ENCODE data around the gene EFNA3. TPM values are rescaled to one million over a fixed set of nuclear protein-coding genes. Genes with fewer than 3 reads are reported as not detected.

EFNA3 gene
- total RNA-seq, 2 experiments from 2014 or later: 4.5 to 4.6 TPM

- Mint-ChIP-seq H3K36me3 (no peaks in the 10 kb centered on the region), H3K9me3 (no peaks in the 10 kb centered on the region), H3K4me3 (peak overlapping the region; percentile 53), H3K27ac (no peak overlapping the region), H3K4me1 (peaks cover 10% of the 10 kb centered on the region), H3K27me3 (no peaks in the 10 kb centered on the region)
- DNase-seq: peak; percentile 83
Observed at GRCh38 chr1:155070721-155071569, 7.7 kb upstream of the EFNA3 start.

DNA sequence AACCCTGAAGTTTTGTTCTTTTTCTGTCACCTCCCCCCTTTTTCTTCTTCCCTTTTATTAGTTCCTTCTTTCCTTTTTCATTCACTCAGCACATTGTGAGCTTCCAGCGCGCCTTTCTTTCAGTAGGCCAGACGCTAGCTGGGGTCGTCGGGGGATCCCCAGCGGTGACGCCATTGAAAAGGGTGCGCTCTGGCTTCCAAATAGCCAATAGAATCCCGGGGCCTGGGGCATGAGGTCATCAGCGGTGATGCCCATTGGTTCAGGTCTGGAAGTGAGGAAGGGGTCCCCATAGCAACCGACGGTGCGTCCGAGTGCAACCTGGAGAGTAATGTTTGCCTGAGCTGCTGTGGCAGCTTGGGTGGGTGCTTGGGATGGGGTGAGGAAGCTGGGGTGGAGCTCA lies 6.9 kb upstream of the EFNA3 start:
- Mint-ChIP-seq H3K27ac (peak overlapping the region; percentile 35), H3K27me3 (no peaks in the 10 kb centered on the region), H3K9me3 (no peaks in the 10 kb centered on the region), H3K4me1 (peaks cover 10% of the 10 kb centered on the region), H3K36me3 (no peaks in the 10 kb centered on the region), H3K4me3 (no peak overlapping the region)
- no peak for DNase-seq

- Mint-ChIP-seq H3K27me3 (no peaks in the 10 kb centered on the region), H3K36me3 (no peaks in the 10 kb centered on the region), H3K27ac (no peak overlapping the region), H3K9me3 (no peaks in the 10 kb centered on the region), H3K4me1 (peaks cover 10% of the 10 kb centered on the region), H3K4me3 (no peak overlapping the region)
- DNase-seq: no peak
Observed at GRCh38 chr1:155072531-155073289, 5.9 kb upstream of the EFNA3 start.

- Mint-ChIP-seq H3K36me3 (no peaks in the 10 kb centered on the region), H3K27ac (no peak overlapping the region), H3K9me3 (no peaks in the 10 kb centered on the region), H3K4me1 (peaks cover 10% of the 10 kb centered on the region), H3K27me3 (no peaks in the 10 kb centered on the region), H3K4me3 (no peak overlapping the region)
- no peak for DNase-seq
Observed at GRCh38 chr1:155073377-155074242, 5.0 kb upstream of the EFNA3 start.

- Mint-ChIP-seq H3K27ac (no peak overlapping the region), H3K4me1 (peaks cover 13% of the 10 kb centered on the region), H3K4me3 (no peak overlapping the region), H3K27me3 (peaks cover 17% of the 10 kb centered on the region), H3K36me3 (no peaks in the 10 kb centered on the region), H3K9me3 (no peaks in the 10 kb centered on the region)
- DNase-seq: no peak
Observed at GRCh38 chr1:155075535-155075934, 3.1 kb upstream of the EFNA3 start.

GRCh38 chr1:155076371-155076770 lies 2.3 kb upstream of the EFNA3 start:
- Mint-ChIP-seq H3K9me3 (no peaks in the 10 kb centered on the region), H3K36me3 (no peaks in the 10 kb centered on the region), H3K4me1 (peaks cover 15% of the 10 kb centered on the region), H3K4me3 (no peak overlapping the region), H3K27me3 (peaks cover 23% of the 10 kb centered on the region), H3K27ac (no peak overlapping the region)
- DNase-seq: no peak

GRCh38 chr1:155077346-155077745 lies 1.3 kb upstream of the EFNA3 start:
- Mint-ChIP-seq H3K27ac (no peak overlapping the region), H3K4me3 (no peak overlapping the region), H3K9me3 (no peaks in the 10 kb centered on the region), H3K27me3 (peaks cover 31% of the 10 kb centered on the region), H3K4me1 (peaks cover 21% of the 10 kb centered on the region), H3K36me3 (no peaks in the 10 kb centered on the region)
- no peak for DNase-seq

DNA sequence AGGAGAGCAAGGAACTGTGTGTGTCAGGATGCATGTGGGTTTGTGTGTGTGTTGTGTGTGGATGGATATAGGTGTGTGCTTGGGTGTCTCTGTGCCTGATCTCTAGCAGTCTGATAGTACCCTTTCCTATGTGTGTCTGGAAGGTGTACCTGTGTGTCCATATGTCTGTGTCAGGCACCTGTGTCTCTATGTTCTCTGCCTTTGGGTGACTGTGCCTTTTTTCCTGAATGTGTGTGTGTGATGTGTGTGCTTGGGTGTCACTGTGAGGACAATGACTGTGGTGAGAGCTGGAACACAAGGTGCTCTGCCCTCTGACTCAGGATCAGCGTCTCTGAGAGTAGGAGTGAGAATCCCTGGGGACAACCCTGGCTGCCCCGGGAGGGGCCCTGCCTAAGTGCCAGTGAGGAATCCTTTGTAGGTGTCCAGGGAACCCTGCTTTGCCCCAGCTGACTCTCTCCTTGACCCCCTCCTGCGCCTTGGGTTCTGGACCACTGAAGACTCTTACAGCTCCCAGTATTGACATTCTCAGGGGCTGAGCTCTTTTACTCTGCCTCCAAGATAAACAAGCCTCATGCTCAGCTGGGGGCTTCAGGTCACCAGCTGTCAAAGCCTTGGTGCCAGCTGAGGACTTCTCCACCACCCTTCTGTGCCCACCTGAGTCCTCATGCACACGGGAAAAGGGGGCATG lies 735 bp upstream of the EFNA3 start:
- Mint-ChIP-seq H3K27ac (no peak overlapping the region), H3K4me1 (peaks cover 25% of the 10 kb centered on the region)
- no peak for DNase-seq

DNA sequence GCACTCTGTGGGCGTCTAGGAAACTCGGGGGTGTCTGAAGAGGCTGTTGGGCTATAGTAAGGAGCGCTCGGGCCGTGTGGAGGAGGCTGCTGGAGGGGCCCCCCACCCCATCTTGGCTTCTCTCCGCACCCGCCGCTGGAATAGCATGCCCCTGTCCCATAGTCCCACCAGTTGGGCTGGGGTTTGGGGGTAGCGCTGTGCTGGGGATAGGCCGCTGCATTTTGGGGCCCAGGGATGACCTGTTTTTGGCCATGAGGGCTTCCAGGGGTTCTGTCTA lies 511 bp downstream of the EFNA3 start:
- no peak overlapping the region for H3K27ac Mint-ChIP-seq
- no peaks in the 10 kb centered on the region for H3K36me3 Mint-ChIP-seq
- H3K4me3 Mint-ChIP-seq: peak overlapping the region; percentile 33
- H3K9me3 Mint-ChIP-seq: no peaks in the 10 kb centered on the region
- peaks cover 29% of the 10 kb centered on the region for H3K4me1 Mint-ChIP-seq
- no peak for DNase-seq
- H3K27me3 Mint-ChIP-seq: peaks cover 49% of the 10 kb centered on the region

More for the DNA sequence above, 735 bp upstream of the EFNA3 start:
- H3K36me3 Mint-ChIP-seq: no peaks in the 10 kb centered on the region
- no peaks in the 10 kb centered on the region for H3K9me3 Mint-ChIP-seq
- H3K27me3 Mint-ChIP-seq: peaks cover 36% of the 10 kb centered on the region
- H3K4me3 Mint-ChIP-seq: no peak overlapping the region

- no peak for DNase-seq
- no peaks in the 10 kb centered on the region for H3K9me3 Mint-ChIP-seq
- no peaks in the 10 kb centered on the region for H3K36me3 Mint-ChIP-seq
- peaks cover 54% of the 10 kb centered on the region for H3K27me3 Mint-ChIP-seq
- no peak overlapping the region for H3K27ac Mint-ChIP-seq
- H3K4me1 Mint-ChIP-seq: peaks cover 30% of the 10 kb centered on the region
- H3K4me3 Mint-ChIP-seq: peak overlapping the region; percentile 33
Observed at GRCh38 chr1:155079487-155080311, 1.1 kb downstream of the EFNA3 start.

DNA sequence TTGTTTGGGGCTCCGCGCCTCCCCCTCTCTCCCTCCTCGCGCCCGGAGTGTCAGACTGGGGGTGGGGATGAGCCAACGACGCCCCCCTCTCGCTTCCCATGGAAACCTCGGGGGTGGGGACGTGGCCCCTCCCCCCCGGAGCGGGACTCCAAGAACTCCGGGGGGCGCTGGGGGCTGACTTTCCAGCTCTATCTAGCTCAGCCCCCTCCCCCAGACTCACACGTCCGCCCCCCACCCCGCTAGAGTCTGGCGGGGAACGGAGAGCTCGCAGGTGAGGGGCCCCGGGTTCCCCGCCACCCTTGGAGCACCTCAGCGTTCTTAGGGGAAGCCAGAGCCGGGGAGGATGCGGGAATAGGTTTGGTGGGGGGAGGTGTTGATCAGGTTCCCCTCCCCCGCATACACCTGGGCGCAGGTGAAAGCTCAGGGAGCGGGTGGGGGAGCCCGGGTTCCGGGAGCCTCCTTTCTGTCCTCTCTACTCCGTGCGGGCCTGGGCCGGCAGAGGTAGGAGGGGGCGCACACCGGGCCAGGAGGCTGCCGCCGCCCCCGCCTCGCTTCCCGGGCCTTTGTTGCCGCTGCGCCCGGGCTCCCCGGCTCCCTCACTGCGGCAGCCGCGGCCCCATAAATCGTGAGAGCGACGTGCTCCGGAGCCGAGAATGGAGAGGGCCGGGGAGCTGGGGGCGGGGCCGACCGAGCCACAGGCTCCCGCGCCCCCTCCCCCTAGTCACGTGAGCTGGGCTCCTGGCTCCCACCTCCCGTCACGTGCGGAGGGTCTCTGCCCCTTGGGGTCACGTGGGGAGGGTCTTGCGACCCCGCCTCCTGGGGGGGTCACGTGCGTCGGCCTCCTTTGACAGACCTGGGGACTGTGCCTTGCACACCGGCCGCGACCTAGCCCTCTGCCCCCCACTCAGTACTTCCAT lies 1.9 kb downstream of the EFNA3 start:
- Mint-ChIP-seq H3K4me1 (peaks cover 34% of the 10 kb centered on the region), H3K27ac (no peak overlapping the region), H3K9me3 (no peaks in the 10 kb centered on the region), H3K4me3 (peak overlapping the region; percentile 23), H3K27me3 (peaks cover 55% of the 10 kb centered on the region), H3K36me3 (no peaks in the 10 kb centered on the region)
- DNase-seq: no peak

DNA sequence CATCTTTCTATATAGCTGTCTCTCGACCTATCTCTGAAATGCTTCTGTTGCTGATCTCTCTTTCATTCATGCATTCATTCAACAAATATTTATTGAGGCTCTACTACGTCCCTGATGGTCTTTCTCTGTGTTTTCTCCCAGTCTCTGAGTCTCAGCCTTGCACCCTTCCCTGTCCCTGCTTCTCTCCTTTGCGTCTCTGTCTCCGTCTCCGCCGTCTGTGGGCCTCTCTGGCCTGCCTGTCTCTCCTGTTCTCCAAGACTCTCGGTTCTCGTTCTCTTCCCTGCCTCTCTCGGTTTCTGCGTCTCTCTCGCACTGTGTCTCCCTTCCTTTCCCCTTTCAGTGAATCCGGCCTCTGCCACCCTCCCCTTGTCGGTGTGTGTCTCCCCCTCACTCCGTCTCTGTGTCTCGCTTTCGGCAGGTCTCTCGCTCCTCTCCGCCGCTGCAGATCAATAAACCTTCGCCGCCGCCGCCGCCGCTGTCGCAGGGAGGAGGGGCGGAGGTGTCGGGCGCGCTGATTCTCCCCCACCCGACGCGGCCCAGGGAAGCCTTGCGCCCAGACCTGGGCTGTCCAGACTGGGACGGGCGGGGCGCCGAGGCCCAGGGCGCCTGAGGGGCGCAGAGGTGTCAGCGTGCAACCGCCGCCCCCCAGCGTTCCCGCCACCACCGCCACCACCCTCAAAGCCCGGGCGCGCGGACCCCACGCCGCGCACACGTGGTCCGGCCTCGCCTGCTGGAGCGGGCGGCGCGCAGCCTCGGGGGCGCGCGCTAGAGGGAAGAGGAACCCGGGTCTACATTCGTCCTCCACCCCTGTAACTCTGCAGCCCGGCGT lies 3.0 kb downstream of the EFNA3 start:
- no peaks in the 10 kb centered on the region for H3K36me3 Mint-ChIP-seq
- H3K4me3 Mint-ChIP-seq: peak overlapping the region; percentile 57
- H3K27ac Mint-ChIP-seq: no peak overlapping the region
- no peak for DNase-seq
- no peaks in the 10 kb centered on the region for H3K9me3 Mint-ChIP-seq
- H3K4me1 Mint-ChIP-seq: peaks cover 37% of the 10 kb centered on the region
- H3K27me3 Mint-ChIP-seq: peaks cover 55% of the 10 kb centered on the region
